HG02571 (cell line): ENCODE data around the gene MGST3.
"Not testable (repeated sequence)": the region's sequence is repeated elsewhere in the genome, so short reads cannot be mapped to it uniquely, and the experiment has no call there.

Source experiments
- ATAC-seq: cut with Tn5 transposase; IDR thresholded peaks from one replicate; pipeline ENCODE4 v1.9.1; 2021; ENCODE audit warnings: mild to moderate bottlenecking, moderate library complexity; ENCODE audit not compliant: unreplicated experiment

MGST3 gene

GRCh38 chr1:165630629-165631341 is at the start of gene MGST3:
TSS of gene MGST3 (plus strand) at chr1:165631234. CDS start at chr1:165649848, 18,614 bp downstream.
- peak; percentile 88 for ATAC-seq

DNA sequence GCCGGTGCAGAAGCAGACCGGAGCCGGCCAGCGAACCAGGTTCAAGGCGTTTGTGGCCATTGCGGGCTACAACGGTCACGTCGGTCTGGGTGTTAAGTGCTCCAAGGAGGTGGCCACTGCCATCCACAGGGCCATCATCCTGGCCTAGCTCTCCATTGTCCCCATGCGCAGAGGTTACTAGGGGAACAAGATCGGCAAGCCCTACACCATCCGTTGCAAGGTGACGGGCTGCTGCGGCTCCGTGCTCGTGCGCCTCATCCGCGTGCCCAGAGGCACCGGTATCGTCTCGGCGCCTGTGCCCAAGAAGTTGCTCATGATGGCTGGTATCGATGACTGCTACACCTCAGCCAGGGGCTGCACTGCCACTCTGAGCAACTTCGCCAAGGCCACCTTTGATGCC is 49.1 kb upstream of the MGST3 start:
- ATAC-seq: no peak

- no peak for ATAC-seq
These were observed 44.6 kb upstream of the MGST3 start for GRCh38 chr1:165586398-165586797.

- ATAC-seq: not testable (repeated sequence)
These were observed 39.6 kb upstream of the MGST3 start for GRCh38 chr1:165591391-165591790.

- no peak for ATAC-seq
These were observed 37.9 kb upstream of the MGST3 start for GRCh38 chr1:165592945-165593823.

GRCh38 chr1:165595246-165595938 is 35.6 kb upstream of the MGST3 start:
- ATAC-seq: no peak

GRCh38 chr1:165597883-165598675 is 33.0 kb upstream of the MGST3 start:
- peak; percentile 96 for ATAC-seq

- no peak for ATAC-seq
These were observed 32.4 kb upstream of the MGST3 start for GRCh38 chr1:165598676-165599059.

- no peak for ATAC-seq
These were observed 30.2 kb upstream of the MGST3 start for GRCh38 chr1:165600793-165601192.

DNA sequence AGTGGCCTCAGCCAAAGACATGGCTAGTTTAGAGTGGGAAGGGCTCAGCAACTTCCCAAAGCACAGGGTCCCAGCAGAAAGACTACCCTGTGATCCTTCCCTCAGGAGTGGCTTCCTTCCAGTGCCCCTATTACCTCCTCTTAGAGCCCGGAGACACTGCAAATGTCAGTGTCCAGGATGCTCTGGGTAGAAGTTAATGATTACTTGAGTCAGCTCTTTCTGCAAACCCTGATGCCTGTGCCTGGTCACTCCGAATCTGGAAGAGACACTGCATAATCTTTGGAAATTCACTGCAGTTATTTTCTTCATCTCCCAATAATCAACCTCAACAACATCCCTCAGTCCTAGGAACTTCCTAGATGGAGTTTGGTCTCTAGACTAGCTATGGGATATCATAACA is 27.2 kb upstream of the MGST3 start:
- ATAC-seq: no peak

DNA sequence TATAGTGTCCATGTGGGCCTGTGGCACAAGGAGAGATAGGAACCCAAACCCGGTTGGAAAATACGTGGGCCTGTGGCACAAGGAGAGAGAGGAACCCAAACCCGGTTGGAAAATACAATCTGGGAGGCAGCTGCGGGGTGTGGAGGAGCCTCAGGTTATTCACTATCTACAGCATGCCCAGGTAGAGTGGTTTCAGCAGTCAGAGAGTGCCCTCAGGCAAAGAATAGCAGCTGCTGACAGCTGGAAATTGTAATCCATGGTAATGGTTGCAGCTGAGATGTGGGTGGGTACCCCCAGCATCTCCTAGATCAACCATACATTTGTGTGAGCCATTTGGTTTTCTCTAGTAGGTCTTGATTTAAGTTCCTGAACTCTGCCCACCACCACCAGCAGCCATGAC is 25.8 kb upstream of the MGST3 start:
- no peak for ATAC-seq

GRCh38 chr1:165606676-165607075 is 24.4 kb upstream of the MGST3 start:
- ATAC-seq: not testable (repeated sequence)

- no peak for ATAC-seq
These were observed 20.2 kb upstream of the MGST3 start for GRCh38 chr1:165610866-165611265.

DNA sequence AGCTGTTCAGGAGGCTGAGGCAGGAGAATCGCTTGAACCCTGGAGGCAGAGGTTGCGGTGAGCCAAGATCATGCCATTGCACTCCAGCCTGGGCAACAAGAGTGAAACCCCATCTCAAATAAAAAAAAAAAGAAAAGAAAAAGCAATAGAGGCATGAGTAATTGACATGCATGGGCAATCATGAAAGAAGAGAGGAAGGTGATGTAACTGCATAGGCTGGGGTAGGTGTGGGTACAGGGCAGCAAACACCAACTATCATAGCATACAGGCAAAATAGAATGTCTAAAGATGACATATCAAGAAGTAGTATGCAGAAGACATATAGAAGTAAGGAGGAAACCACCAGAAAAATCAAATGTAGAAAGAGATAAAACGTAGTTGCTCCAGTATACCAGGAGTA is 19.0 kb upstream of the MGST3 start:
- ATAC-seq: no peak

- no peak for ATAC-seq
These were observed 14.9 kb upstream of the MGST3 start for GRCh38 chr1:165616054-165616612.

DNA sequence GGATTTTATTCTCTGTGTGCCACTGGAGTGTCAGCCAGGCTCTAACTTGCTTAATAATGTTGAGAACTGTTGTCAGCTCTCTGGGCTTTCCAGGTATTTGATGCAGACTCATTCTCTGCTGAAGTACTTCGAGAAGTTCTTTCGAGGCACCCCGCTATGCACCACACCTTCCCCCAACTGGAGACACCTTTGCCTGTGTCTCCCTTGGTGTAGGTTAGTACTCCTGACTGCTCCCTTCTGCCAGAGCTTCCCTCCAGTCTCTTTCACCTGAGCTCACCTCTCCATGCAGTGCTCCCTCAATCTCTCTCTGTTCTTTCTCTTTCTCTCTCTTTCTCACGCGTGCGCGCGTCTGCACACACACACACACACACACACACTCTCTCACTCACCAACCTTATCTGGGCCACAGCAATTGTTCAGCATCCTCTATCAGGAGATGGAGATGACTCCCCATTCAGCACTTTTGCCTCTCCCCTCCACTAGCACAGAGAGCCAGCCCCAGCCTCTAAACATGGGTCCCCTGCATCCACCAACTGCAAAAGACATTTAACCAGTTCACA is 14.0 kb upstream of the MGST3 start:
- ATAC-seq: no peak

DNA sequence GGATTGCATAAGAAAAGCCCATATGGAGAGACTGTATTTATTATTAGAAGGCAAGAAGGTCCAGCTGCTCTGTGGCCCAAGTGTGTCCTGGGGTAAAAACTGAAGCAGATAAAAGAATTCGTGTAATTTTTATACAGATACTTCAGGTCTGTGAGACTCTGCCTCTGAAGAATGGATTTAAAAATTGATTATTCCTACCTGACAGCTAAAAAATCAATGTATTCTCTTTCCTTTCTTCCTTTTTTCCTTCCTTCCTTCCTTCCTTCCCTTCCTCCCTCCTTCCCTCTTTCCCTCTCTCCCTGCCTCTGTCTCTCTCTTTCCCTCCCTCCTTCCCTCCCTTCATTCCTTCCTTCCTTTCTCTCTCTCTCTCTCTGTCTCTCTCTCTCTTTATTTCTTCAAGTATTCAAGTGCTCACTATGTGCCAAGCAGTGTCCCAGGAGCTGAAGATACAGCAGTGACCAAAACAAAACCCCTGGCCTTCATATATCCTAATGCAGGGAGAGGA is 11.3 kb upstream of the MGST3 start:
- ATAC-seq: no peak

DNA sequence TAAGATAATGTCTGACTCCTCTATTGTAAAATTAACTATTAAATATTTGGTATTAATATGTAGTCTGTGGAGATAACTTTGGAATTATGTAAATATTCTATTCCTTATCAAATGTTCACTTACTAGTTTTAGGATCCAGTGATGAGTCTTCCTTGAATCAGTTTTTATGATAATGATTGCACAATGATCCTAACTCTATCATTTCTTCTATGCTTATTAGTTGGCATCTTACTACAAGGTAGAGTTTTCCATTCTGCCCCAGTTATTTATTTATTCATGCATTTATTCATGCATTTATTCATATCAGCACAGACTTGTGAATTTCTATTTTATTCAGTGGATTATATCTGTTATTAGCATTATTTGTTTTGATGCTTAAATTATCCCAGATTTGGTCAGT is 7.4 kb upstream of the MGST3 start:
- no peak for ATAC-seq

- no peak for ATAC-seq
These were observed 6.6 kb upstream of the MGST3 start for GRCh38 chr1:165624441-165624840.
